PC-3 (cell line): ENCODE data around the gene NAP1L4. TPM values are rescaled to one million over a fixed set of nuclear protein-coding genes. Genes with fewer than 3 reads are reported as not detected.

Experiments
- ATAC-seq: fragments of 200-7000 bp; cut with Tn5 transposase; 2 replicates; pipeline ENCODE4 v1.9.1; 2020; ENCODE audit warnings: mild to moderate bottlenecking, moderate library complexity
- BruUV-seq: library from RNA; stranded (reverse); fragments of 400-500 nt; replicated peaks from 2 replicates; lab custom pipeline; 2021; lab: Mats Ljungman, UMichigan
- CTCF ChIA-PET: fragments of 300-600 bp; sonication (Branson Sonifier 250); formaldehyde crosslinking; loops from one replicate; lab custom pipeline; 2022; ENCODE audit warnings: antibody characterized with exemption; lab: Charles Lee
- POLR2A ChIA-PET: fragments of 300-600 bp; sonication (Branson Sonifier 250); formaldehyde crosslinking; loops from one replicate; lab custom pipeline; 2022; ENCODE audit warnings: antibody characterized with exemption; ENCODE audit not compliant: unreplicated experiment; lab: Charles Lee
- DNase-seq: peaks from one replicate; pipeline ENCODE4 v3.0.0-alpha.2; 2015
- H2AFZ ChIP-seq: fragments of 300-600 bp; sonication (generic); 2 replicates; pipeline ENCODE4 v1.6.0; 2016; ENCODE audit warnings: antibody characterized with exemption, low read length
- H3F3A ChIP-seq: fragments of 300-600 bp; sonication (generic); one replicate; pipeline ENCODE4 v1.6.0; 2017; ENCODE audit warnings: antibody characterized with exemption, low read length, control low read depth, mild to moderate bottlenecking; ENCODE audit not compliant: unreplicated experiment
- H3K27ac ChIP-seq: fragments of 300-600 bp; sonication (generic); 2 replicates; pipeline ENCODE4 v1.5.1; 2016; ENCODE audit warnings: mild to moderate bottlenecking, low read length
- H3K27me3 ChIP-seq: fragments of 300-600 bp; sonication (generic); 2 replicates; pipeline ENCODE4 v1.6.1; 2016; ENCODE audit warnings: low read length, mixed read lengths
- H3K36me3 ChIP-seq: fragments of 300-600 bp; sonication (generic); 2 replicates; pipeline ENCODE4 v1.6.1; 2016; ENCODE audit warnings: low read depth, mixed run types, low read length, mixed read lengths
- H3K4me1 ChIP-seq: fragments of 300-600 bp; sonication (generic); 2 replicates; pipeline ENCODE4 v1.5.1; 2016; ENCODE audit warnings: low read length; ENCODE audit not compliant: insufficient read depth
- H3K4me2 ChIP-seq: fragments of 300-600 bp; sonication (generic); 2 replicates; pipeline ENCODE4 v1.6.0; 2016; ENCODE audit warnings: low read length
- H3K4me3 ChIP-seq: fragments of 300-600 bp; sonication (generic); 2 replicates; pipeline ENCODE4 v1.5.1; 2016; ENCODE audit warnings: mild to moderate bottlenecking, low read length, mixed read lengths
- H3K79me2 ChIP-seq: fragments of 300-600 bp; sonication (generic); 2 replicates; pipeline ENCODE4 v1.6.1; 2017; ENCODE audit warnings: low read length, mixed read lengths
- H3K9ac ChIP-seq: fragments of 300-600 bp; sonication (generic); 2 replicates; pipeline ENCODE4 v1.6.0; 2016; ENCODE audit warnings: mild to moderate bottlenecking, low read length
- H3K9me2 ChIP-seq: fragments of 300-600 bp; sonication (generic); replicated peaks from 2 replicates; pipeline ENCODE4 v1.6.1; 2016; ENCODE audit warnings: mixed run types, low read length, mixed read lengths
- H3K9me3 ChIP-seq: fragments of 300-600 bp; sonication (generic); 2 replicates; pipeline ENCODE4 v1.6.1; 2016; ENCODE audit warnings: low read length, mixed read lengths
- H4K20me1 ChIP-seq: fragments of 300-600 bp; sonication (generic); 2 replicates; pipeline ENCODE4 v1.6.1; 2016; ENCODE audit warnings: low read length, mixed read lengths
- CTCF ChIP-seq: fragments of 300-600 bp; sonication (generic); conservative IDR thresholded peaks from 2 replicates; pipeline ENCODE4 v1.5.1; 2017; ENCODE audit warnings: antibody characterized with exemption, low read depth, mild to moderate bottlenecking, low read length
- EZH2 ChIP-seq: fragments of 300-600 bp; sonication (generic); IDR thresholded peaks from one replicate; pipeline ENCODE4 v1.6.1; 2017; ENCODE audit warnings: antibody characterized with exemption, mild to moderate bottlenecking, low read length; ENCODE audit not compliant: unreplicated experiment
- EZH2phosphoT487 ChIP-seq: fragments of 300-600 bp; sonication (generic); IDR thresholded peaks from 2 replicates; pipeline ENCODE4 v1.6.1; 2018; ENCODE audit warnings: mild to moderate bottlenecking, antibody characterized with exemption, low read length, borderline replicate concordance
- intact Hi-C: fragments of 100-400 bp; cut with micrococcal nuclease; formaldehyde crosslinking; loops from 2 replicates; pipeline ENCODE4 v1.9.0; 2023
- total RNA-seq: library from RNA; depleted of rRNA; stranded (reverse); fragments of >200 nt; gene quantifications from 2 replicates; pipeline ENCODE4 v1.2.3, GENCODE V29; 2014

Gene NAP1L4
- total RNA-seq, 1 experiment from 2014 or later: 115 TPM

- Histone ChIP-seq H3K9me2 (no peaks in the 10 kb centered on the region), H3K36me3 (no peaks in the 10 kb centered on the region), H3K4me3 (no peak overlapping the region), H3K9ac (no peak overlapping the region), H3K4me2 (no peak overlapping the region), H3K9me3 (no peaks in the 10 kb centered on the region), H2AFZ (no peak overlapping the region), H3F3A (no peaks in the 10 kb centered on the region), H3K4me1 (peaks cover 14% of the 10 kb centered on the region), H3K27me3 (no peaks in the 10 kb centered on the region), H3K27ac (no peak overlapping the region), H4K20me1 (no peaks in the 10 kb centered on the region; the same call in 1 of the 2 replicates), H3K79me2 (peaks cover 7% of the 10 kb centered on the region)
- DNase-seq (no peak), ATAC-seq (no peak)
- TF ChIP-seq EZH2: no peak
- TF ChIP-seq EZH2phosphoT487: no peak
- no peak for TF ChIP-seq CTCF
- CTCF ChIA-PET: no interaction called here
- intact Hi-C loops: no loop called here
- POLR2A ChIA-PET: no interaction called here
- BruUV-seq: no TSS peak
These were observed 71.8 kb downstream of the NAP1L4 start for GRCh38 chr11:2920343-2920742.

GRCh38 chr11:2919837-2920236 is 72.3 kb downstream of the NAP1L4 start:
- peaks cover 2% of the 10 kb centered on the region; the same call in 1 of the 2 replicates for H3K79me2 ChIP-seq
- no peak overlapping the region for H3K4me2 ChIP-seq
- H3K4me3 ChIP-seq: no peak overlapping the region
- H3K9me3 ChIP-seq: no peaks in the 10 kb centered on the region
- no peaks in the 10 kb centered on the region; the same call in 1 of the 2 replicates for H4K20me1 ChIP-seq
- ChIA-PET CTCF (no interaction called here), POLR2A (no interaction called here)
- peaks cover 9% of the 10 kb centered on the region for H3K4me1 ChIP-seq
- intact Hi-C loops: no loop called here
- H3K9ac ChIP-seq: no peak overlapping the region
- no peak overlapping the region for H2AFZ ChIP-seq
- no peaks in the 10 kb centered on the region for H3K27me3 ChIP-seq
- H3K36me3 ChIP-seq: no peaks in the 10 kb centered on the region
- no peaks in the 10 kb centered on the region for H3F3A ChIP-seq
- H3K27ac ChIP-seq: no peak overlapping the region
- TF ChIP-seq EZH2: no peak
- no peak for TF ChIP-seq CTCF
- no peak for TF ChIP-seq EZH2phosphoT487
- H3K9me2 ChIP-seq: no peaks in the 10 kb centered on the region
- ATAC-seq: no peak
- BruUV-seq: no TSS peak
- DNase-seq: no peak

GRCh38 chr11:2919188-2919587 is 72.9 kb downstream of the NAP1L4 start:
- ATAC-seq: no peak
- CTCF ChIA-PET: no interaction called here
- no TSS peak for BruUV-seq

More at GRCh38 chr11:2919188-2919587, 72.9 kb downstream of the NAP1L4 start:
- POLR2A ChIA-PET: no interaction called here
- Histone ChIP-seq H3K27me3 (no peaks in the 10 kb centered on the region), H3K4me3 (no peak overlapping the region), H3K9ac (no peak overlapping the region), H3K9me2 (no peaks in the 10 kb centered on the region), H3K27ac (no peak overlapping the region), H3K4me1 (peaks cover 4% of the 10 kb centered on the region), H3F3A (no peaks in the 10 kb centered on the region), H4K20me1 (no peaks in the 10 kb centered on the region), H3K4me2 (no peak overlapping the region), H3K36me3 (no peaks in the 10 kb centered on the region), H2AFZ (no peak overlapping the region), H3K9me3 (no peaks in the 10 kb centered on the region), H3K79me2 (no peaks in the 10 kb centered on the region)
- no peak for DNase-seq
- TF ChIP-seq CTCF: no peak
- no peak for TF ChIP-seq EZH2
- TF ChIP-seq EZH2phosphoT487: no peak
- intact Hi-C loops: no loop called here
